22Rv1 (cell line): Measurements from ENCODE around the gene SRXN1.

Experiments
- ZFX ChIP-seq: fragments of 450-650 bp; IDR thresholded peaks from 2 replicates; pipeline ENCODE4 v1.6.1; 2017; ENCODE audit warnings: antibody characterized with exemption, borderline replicate concordance
- TF ChIP-seq, protein P1 (sequence below): fragments of 450-650 bp; IDR thresholded peaks from 2 replicates; pipeline ENCODE4 v1.5.1; 2017; ENCODE audit warnings: mild to moderate bottlenecking

DNA sequence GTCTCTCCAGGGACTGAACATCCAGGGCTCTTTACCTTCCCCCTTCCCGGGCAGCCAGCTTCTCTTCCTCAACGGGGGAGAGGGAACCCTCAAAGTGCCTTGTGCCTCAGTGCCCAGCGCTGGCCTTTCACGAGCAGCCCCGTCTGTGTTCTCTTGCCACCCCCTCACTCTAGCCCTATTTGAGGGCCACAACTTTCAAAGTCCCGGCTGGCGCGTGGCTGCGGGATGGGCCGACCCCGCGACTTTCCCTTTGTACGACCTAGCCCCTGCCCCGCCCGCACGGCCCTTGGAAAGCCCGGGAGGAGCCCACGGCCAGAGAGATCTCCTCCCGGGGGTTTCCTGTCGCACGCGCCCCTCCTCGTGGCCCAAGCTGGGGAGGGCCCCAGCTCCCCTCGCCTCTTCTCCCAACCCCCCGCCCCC is 22.0 kb upstream of the SRXN1 start:
- TF ChIP-seq, protein P1, sequence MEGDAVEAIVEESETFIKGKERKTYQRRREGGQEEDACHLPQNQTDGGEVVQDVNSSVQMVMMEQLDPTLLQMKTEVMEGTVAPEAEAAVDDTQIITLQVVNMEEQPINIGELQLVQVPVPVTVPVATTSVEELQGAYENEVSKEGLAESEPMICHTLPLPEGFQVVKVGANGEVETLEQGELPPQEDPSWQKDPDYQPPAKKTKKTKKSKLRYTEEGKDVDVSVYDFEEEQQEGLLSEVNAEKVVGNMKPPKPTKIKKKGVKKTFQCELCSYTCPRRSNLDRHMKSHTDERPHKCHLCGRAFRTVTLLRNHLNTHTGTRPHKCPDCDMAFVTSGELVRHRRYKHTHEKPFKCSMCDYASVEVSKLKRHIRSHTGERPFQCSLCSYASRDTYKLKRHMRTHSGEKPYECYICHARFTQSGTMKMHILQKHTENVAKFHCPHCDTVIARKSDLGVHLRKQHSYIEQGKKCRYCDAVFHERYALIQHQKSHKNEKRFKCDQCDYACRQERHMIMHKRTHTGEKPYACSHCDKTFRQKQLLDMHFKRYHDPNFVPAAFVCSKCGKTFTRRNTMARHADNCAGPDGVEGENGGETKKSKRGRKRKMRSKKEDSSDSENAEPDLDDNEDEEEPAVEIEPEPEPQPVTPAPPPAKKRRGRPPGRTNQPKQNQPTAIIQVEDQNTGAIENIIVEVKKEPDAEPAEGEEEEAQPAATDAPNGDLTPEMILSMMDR = no peak
- no peak for TF ChIP-seq ZFX
